Central memory CD4-positive, alpha-beta T cell (primary cell): ENCODE measurements around the gene ENPP6.

ENCODE experiments used
- DNase-seq: peaks from one replicate; pipeline ENCODE4 v3.0.0; 2022

ENPP6 gene

GRCh38 chr4:184102488-184102887, 115.2 kb downstream of the ENPP6 start:
- no peak for DNase-seq

- DNase-seq = no peak
Measured at GRCh38 chr4:184101711-184102110, 116.0 kb downstream of the ENPP6 start.

DNA sequence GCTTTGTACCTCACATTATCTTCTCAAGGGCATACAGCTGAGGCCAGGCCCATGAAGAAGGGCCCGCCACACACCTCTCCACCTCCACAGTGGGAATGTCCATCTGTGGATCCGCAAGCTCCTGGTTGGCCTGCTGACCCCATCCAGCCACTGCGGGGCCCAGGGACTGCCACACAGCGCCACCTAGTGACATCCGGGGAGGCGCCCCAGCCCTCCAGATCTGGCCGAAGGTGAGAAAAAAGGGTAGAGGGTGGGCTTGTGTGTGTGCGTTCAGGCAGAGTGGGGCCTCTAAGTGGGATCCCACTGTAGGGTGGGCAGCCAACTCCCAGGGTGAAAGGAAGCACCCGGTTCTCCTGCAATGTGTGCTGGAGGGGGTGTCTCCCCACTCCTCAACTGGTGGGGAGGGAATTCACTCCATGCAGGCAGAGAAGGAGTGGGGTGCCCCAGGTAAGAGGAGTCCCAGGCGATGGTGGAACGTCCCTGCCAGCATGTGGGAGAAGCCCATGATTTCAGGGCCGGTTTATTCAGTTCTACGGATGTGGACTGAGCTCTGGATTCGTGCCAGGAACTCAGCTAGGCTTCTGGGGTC, 117.3 kb downstream of the ENPP6 start:
- DNase-seq = no peak

- DNase-seq = no peak
Measured at GRCh38 chr4:184099535-184099966, 118.1 kb downstream of the ENPP6 start.

GRCh38 chr4:184099000-184099399, 118.7 kb downstream of the ENPP6 start:
- DNase-seq = no peak

- no peak for DNase-seq
Measured at GRCh38 chr4:184097815-184098214, 119.9 kb downstream of the ENPP6 start.

DNA sequence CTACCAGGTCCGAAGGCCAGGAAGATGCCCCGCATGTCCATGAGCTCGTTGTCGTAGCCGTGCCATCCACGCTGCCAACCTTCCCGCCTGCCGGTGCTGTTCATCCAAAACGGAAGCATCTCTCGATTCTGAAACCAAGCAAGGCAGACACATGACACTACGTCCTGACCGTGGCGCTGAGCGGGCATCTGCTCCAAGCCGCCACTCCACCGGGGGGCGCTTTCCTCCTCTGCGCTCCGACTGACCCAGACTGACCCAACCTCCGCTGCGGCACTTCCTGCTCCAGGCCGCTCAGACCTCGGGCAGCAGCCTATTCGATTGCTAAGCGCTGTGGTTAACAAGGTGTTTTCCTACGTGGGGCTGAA, 120.5 kb downstream of the ENPP6 start:
- no peak for DNase-seq

DNA sequence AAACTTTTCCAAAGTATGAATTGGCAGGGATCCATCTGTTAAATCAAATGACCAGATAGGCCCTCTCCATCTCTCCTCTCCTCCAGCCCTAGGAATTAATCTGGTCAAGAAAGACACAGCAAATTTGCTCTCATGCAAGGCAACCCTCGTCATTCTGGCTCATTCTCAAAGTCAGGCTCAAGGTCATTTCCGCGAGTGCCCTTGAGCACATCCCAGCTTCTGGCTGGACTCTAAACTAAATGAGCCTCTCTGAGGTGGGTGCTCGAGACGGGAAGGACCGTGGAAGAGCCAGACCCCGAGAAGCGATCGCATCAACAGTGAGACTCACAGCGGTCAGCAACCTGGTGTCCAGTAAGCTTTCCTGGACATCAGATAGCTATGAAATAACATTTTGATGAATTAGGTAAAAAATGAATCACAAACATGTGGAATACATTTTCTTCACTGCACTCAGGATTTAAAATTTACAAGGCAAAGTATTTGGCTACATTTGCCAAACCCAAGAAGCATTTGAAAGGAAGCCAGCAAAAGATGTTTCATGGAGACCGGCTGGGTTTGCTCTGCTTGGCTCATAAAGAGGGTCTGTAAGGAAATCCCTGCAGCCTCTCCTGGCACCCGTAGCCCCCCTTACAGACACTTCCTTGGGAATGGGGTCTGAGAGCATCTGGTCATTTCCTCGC, 121.0 kb downstream of the ENPP6 start:
- DNase-seq = no peak

- no peak for DNase-seq
Measured at GRCh38 chr4:184094532-184095159, 123.0 kb downstream of the ENPP6 start.

GRCh38 chr4:184091986-184092385, 125.7 kb downstream of the ENPP6 start:
- DNase-seq = no peak

DNA sequence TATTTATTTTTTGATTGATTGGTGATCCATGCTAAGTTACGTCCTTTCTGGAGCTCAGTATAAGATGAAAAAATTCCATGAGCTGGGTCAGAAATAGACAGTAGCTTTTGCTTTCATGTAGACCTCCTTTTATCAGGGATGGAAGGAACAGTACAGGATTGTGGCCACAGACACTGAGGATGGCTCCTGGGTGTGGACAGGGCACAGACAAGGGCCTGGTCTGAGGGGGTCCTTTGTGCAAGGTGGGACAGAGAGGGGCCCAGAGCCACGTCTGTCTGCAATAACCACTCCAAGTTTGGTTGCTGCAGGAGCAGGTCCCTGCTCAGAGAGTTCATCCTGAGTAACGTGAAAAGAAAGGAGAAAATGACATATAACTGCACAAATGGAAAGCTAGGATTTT, 127.1 kb downstream of the ENPP6 start:
- DNase-seq = no peak

DNA sequence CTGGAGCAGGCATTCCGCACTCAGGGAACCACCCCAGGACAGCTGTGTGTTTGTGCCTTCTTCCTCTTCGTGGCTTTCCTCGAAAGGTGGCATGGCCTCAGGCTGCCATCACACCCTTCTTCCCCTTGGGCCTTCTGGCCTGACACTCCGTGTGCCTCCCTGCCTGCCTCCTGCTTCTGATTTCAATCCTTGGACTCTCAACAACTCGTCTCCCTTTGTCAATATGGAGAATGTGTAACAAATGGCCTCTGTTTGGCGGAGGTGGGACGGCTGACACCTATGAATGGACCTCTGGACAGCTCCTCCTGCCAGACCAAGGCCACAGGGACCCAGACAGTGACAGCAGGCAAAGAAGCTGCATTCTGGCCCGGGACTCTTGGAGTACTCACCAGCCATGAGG, 137.0 kb downstream of the ENPP6 start:
- no peak for DNase-seq

DNA sequence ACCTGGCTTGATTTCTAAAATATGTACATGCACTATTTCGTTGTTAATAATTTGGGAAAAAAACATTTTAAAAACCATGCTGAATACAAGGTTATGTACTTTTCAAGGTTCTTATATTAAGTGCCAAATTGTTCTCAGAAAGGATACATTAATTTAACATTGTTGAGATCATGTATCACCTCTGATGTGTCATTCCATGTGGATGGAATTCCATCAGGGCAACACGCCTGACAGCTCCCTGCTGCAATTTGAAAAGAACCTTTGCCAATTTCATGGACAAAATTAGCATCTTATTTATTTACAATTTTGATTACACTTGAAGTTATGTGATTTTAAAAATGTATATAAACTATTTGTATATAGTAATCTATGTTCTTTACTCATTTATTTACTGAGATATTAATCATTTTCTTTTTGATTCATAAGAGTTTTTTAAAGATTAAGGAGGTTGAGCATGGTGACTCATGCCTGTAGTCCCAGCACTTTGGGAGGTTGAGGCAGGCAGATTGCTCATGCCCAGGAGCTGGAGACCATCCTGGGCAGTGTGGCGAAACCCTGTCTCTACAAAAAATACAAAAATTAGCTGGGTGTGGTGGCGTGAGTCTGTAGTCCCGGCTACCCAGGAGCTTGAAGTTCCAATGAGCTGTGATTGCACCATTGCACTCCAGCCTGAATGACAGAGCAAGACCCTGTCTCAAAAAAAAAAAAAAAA, 142.8 kb downstream of the ENPP6 start:
- DNase-seq = no peak

GRCh38 chr4:184067931-184068554, 149.6 kb downstream of the ENPP6 start:
- DNase-seq = no peak

GRCh38 chr4:184066584-184067300, 150.9 kb downstream of the ENPP6 start:
- DNase-seq = no peak

DNA sequence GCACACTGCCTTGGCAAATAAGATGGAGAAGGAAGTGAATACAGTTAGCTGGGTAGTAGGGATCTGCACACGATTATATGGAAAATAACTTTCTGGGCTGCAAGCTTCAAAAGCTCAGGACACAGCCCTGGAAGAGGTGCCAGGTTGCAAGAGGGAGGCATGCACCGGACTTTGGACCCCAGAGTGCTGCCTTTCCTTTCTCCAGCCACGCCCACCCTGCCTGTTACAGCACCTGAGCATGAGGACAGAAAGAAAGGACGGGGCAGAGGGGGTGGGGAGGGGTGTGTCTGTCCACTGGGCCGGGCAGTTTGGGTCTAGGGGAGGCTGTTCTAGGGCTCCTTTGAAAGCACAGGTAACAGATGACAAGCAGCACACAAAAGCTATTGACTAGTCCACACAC, 152.8 kb downstream of the ENPP6 start:
- DNase-seq = no peak

DNA sequence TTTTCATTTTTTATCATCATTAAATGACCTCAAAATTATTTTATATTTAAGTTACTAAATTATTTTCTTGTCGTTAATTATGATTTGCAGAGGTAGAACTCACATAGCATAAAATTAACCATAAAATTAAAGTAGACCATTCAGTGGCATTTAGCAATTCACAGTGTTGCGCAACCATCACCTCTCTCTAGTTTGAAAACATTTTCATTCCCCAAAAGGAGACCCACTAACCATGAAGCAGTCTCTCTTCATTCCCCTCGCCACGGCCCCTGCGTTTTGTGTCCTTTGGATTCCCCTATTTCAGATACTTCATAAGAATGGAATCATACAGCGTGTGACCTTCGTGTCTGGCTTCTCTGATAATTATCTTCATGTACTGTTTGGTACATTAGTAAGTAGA, 154.9 kb downstream of the ENPP6 start:
- no peak for DNase-seq

- no peak for DNase-seq
Measured at GRCh38 chr4:184061582-184061981, 156.1 kb downstream of the ENPP6 start.

GRCh38 chr4:184059099-184059498, 158.6 kb downstream of the ENPP6 start:
- DNase-seq = no peak

- DNase-seq = no peak
Measured at GRCh38 chr4:184058026-184058425, 159.6 kb downstream of the ENPP6 start.

- no peak for DNase-seq
Measured at GRCh38 chr4:184056877-184057276, 160.8 kb downstream of the ENPP6 start.

- DNase-seq = no peak
Measured at GRCh38 chr4:184053434-184053833, 164.2 kb downstream of the ENPP6 start.

- DNase-seq = no peak
Measured at GRCh38 chr4:184052616-184053015, 165.1 kb downstream of the ENPP6 start.
